Keratinocyte (primary cell): Measurements from ENCODE around the gene HPSE. TPM values are rescaled to one million over a fixed set of nuclear protein-coding genes. Genes with fewer than 3 reads are reported as not detected.

Source experiments
- DNase-seq: peaks from one replicate; pipeline ENCODE4 v3.0.0-alpha.2; 2011; ENCODE audit warnings: low read depth, missing footprints, low spot score
- FAIRE-seq: peaks from 2 replicates; lab custom pipeline; 2011; peaks lifted over from hg19 to GRCh38; lab: Jason Lieb, UNC
- H2AFZ ChIP-seq: 2 replicates; pipeline ENCODE4 v1.6.0; 2012; ENCODE audit warnings: low read length, control low read depth, inconsistent platforms; ENCODE audit not compliant: control insufficient read depth
- H3K27ac ChIP-seq: 2 replicates; pipeline ENCODE4 v1.5.1; 2011; ENCODE audit warnings: low read length; ENCODE audit not compliant: control insufficient read depth, insufficient read depth
- H3K27me3 ChIP-seq: 3 replicates; pipeline ENCODE4 v1.6.0; 2011; ENCODE audit warnings: low read length; ENCODE audit not compliant: control insufficient read depth, insufficient read depth; ENCODE audit errors: extremely low read depth
- H3K36me3 ChIP-seq, 2 experiments: 2 replicates in 1 of 2; 3 replicates in 1 of 2; pipeline ENCODE4 v1.5.1; 2011; ENCODE audit warnings: low read length in 2 of 2, mild to moderate bottlenecking in 1 of 2; ENCODE audit not compliant: control insufficient read depth in 2 of 2, insufficient read depth in 2 of 2; ENCODE audit errors: extremely low read depth in 1 of 2
- H3K4me1 ChIP-seq: 3 replicates; pipeline ENCODE4 v1.5.1; 2011; ENCODE audit warnings: low read length; ENCODE audit not compliant: control insufficient read depth, insufficient read depth; ENCODE audit errors: extremely low read depth
- H3K4me2 ChIP-seq: 3 replicates; pipeline ENCODE4 v1.6.0; 2011; ENCODE audit warnings: low read depth, low read length; ENCODE audit not compliant: control insufficient read depth, insufficient read depth; ENCODE audit errors: extremely low read depth
- H3K4me3 ChIP-seq, 3 experiments: fragments of 200-600 bp in 1 of 3; sonication (generic) in 1 of 3; 2 replicates in 2 of 3; 3 replicates in 1 of 3; pipeline ENCODE4 v1.5.1; 2011 to 2016; ENCODE audit warnings: low read length in 3 of 3, mild to moderate bottlenecking in 3 of 3, control low read depth in 2 of 3, inconsistent platforms in 1 of 3, low read depth in 1 of 3, mixed read lengths in 1 of 3, mixed run types in 1 of 3, moderate library complexity in 1 of 3; ENCODE audit not compliant: control insufficient read depth in 2 of 3, insufficient read depth in 2 of 3; ENCODE audit errors: extremely low read depth in 1 of 3
- H3K79me2 ChIP-seq: 2 replicates; pipeline ENCODE4 v1.6.0; 2012; ENCODE audit warnings: low read length; ENCODE audit not compliant: control insufficient read depth, insufficient read depth
- H3K9ac ChIP-seq: 3 replicates; pipeline ENCODE4 v1.6.0; 2011; ENCODE audit warnings: low read length; ENCODE audit not compliant: control insufficient read depth, insufficient read depth; ENCODE audit errors: extremely low read depth
- H3K9me1 ChIP-seq: 3 replicates; pipeline ENCODE4 v1.6.0; 2011; ENCODE audit warnings: low read length; ENCODE audit not compliant: control insufficient read depth, insufficient read depth; ENCODE audit errors: extremely low read depth
- H3K9me3 ChIP-seq: 2 replicates; pipeline ENCODE4 v1.5.1; 2012; ENCODE audit warnings: low read depth, low read length; ENCODE audit not compliant: control insufficient read depth
- H4K20me1 ChIP-seq: 3 replicates; pipeline ENCODE4 v1.6.0; 2011; ENCODE audit warnings: low read length; ENCODE audit not compliant: control insufficient read depth, insufficient read depth; ENCODE audit errors: extremely low read depth
- EZH2 ChIP-seq: IDR thresholded peaks from one replicate; pipeline ENCODE4 v1.6.1; 2012; ENCODE audit warnings: inconsistent platforms, mild to moderate bottlenecking, low read length, moderate library complexity
- dilution Hi-C: fragments of 300-500 bp; cut with MboI; formaldehyde crosslinking; loops from one replicate; pipeline ENCODE4 v1.7.0; 2020; ENCODE audit warnings: low sequenced_read_pairs; ENCODE audit not compliant: extremely low pct_ligation_motif_present
- polyA plus RNA-seq, 5 experiments: library from polyadenylated mRNA; depleted of rRNA in 3 of 5; stranded (reverse) in 3 of 5; stranded (forward) in 1 of 5; unstranded in 1 of 5; fragments of >200 nt; gene quantifications; 1 replicate in 1 of 5; 2 replicates in 3 of 5; 3 replicates in 1 of 5; pipeline versions ENCODE4 v1.2.1 to v1.2.3, GENCODE V29; 2011 to 2012; ENCODE audit warnings: missing spikeins in 2 of 5, low read depth in 1 of 5, low replicate concordance in 1 of 5
- TF ChIP-seq, protein P1 (sequence below), 3 experiments: IDR thresholded peaks in 1 of 3; conservative IDR thresholded peaks in 1 of 3; optimal IDR thresholded peaks in 1 of 3; 2 replicates in 2 of 3; 3 replicates in 1 of 3; pipeline versions ENCODE3 to v1.5.1; 2011; ENCODE audit warnings: low read length in 3 of 3, mild to moderate bottlenecking in 3 of 3, moderate library complexity in 2 of 3, control low read depth in 1 of 3, inconsistent platforms in 1 of 3; ENCODE audit not compliant: insufficient read depth in 2 of 3; ENCODE audit errors: extremely low read depth in 1 of 3

HPSE gene
- polyA plus RNA-seq, 1 donor (not counting 4 experiments of a cell fraction or from before 2014, with no cell fraction given), result 5.7 TPM

DNA sequence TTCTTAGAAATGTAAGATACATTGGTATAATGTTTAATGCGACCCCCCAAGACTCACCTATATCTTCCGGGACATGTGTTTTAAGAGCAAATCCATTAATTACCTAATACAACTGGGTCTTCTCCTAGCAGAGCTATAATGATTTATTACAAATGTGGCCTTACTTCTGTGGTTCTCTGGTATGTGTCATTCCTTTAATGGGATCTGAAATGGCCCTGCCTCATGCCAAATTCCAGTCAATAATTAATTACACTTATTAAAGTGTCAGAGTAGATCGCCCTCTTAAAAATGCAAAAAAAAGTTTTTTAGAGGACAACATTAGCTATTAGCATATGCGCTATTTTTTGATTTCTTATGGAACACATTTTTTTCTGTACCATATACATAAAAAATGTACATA, 17.0 kb downstream of the HPSE start:
- Histone ChIP-seq H2AFZ (no peak overlapping the region), H3K4me2 (no peak overlapping the region), H4K20me1 (no peaks in the 10 kb centered on the region), H3K79me2 (no peaks in the 10 kb centered on the region), H3K4me3 (no peak overlapping the region), H3K27me3 (no peaks in the 10 kb centered on the region), H3K36me3 (peaks cover 0 to 7% of the 10 kb centered on the region in 2 experiments), H3K4me1 (peaks cover 10% of the 10 kb centered on the region), H3K9ac (no peak overlapping the region), H3K9me1 (no peaks in the 10 kb centered on the region), H3K9me3 (no peaks in the 10 kb centered on the region), H3K27ac (peak overlapping the region; percentile 78)
- dilution Hi-C loops, result no loop called here
- TF ChIP-seq EZH2, result no peak
- TF ChIP-seq, protein P1, sequence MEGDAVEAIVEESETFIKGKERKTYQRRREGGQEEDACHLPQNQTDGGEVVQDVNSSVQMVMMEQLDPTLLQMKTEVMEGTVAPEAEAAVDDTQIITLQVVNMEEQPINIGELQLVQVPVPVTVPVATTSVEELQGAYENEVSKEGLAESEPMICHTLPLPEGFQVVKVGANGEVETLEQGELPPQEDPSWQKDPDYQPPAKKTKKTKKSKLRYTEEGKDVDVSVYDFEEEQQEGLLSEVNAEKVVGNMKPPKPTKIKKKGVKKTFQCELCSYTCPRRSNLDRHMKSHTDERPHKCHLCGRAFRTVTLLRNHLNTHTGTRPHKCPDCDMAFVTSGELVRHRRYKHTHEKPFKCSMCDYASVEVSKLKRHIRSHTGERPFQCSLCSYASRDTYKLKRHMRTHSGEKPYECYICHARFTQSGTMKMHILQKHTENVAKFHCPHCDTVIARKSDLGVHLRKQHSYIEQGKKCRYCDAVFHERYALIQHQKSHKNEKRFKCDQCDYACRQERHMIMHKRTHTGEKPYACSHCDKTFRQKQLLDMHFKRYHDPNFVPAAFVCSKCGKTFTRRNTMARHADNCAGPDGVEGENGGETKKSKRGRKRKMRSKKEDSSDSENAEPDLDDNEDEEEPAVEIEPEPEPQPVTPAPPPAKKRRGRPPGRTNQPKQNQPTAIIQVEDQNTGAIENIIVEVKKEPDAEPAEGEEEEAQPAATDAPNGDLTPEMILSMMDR (optimal IDR thresholded peaks at IDR 0.05 in 1 of 3, IDR thresholded peaks at IDR 0.05 in 1 of 3, conservative IDR thresholded peaks at IDR 0.05 in 1 of 3; ENCODE audit: extremely low read depth in 1 of 3, insufficient read depth in 2 of 3, low read length in 3 of 3), result no peak
- FAIRE-seq (no peak), DNase-seq (no peak)

DNA sequence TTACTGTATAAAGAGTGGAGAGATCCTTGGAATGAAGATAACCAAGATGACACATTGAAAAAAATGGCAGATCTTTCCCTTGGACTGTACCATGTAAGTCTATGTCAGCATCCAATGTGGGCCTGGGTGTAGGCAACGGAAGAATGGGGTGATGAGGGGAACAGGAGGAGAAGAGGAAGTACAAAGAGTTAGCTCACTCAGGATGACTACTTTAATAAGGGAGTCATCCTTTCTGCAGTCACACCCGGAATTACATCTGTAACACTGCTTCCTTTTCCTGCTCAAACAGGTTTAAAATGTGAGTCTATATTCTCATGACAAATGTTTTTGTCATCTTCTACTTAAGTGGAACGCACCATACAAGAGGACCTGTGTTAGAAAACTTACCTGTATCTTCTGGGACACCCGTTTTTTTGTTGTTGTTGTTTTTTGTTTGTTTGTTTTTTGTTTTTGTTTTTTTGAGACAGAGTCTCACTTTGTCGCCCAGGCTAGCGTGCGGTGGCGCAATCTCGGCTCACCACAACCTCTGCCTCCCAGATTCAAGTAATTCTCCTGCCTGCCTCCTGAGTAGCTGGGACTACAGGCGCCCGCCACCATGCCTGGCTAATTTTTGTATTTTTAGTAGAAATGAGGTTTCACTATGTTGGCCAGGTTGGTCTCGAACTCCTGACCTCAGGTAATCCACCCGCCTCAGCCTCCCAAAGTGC, 18.0 kb downstream of the HPSE start:
- peak overlapping the region; percentile 78 for H3K27ac ChIP-seq
- H2AFZ ChIP-seq, result no peak overlapping the region
- H3K4me2 ChIP-seq, result no peak overlapping the region
- TF ChIP-seq, protein P1 (optimal IDR thresholded peaks at IDR 0.05 in 1 of 3, IDR thresholded peaks at IDR 0.05 in 1 of 3, conservative IDR thresholded peaks at IDR 0.05 in 1 of 3; ENCODE audit: extremely low read depth in 1 of 3, insufficient read depth in 2 of 3, low read length in 3 of 3), result no peak
- no peak for TF ChIP-seq EZH2
- FAIRE-seq (peak; percentile 99), DNase-seq (peak; percentile 91)
- H3K4me3 ChIP-seq, result no peak overlapping the region
- no peaks in the 10 kb centered on the region for H3K79me2 ChIP-seq
- no peaks in the 10 kb centered on the region for H3K9me3 ChIP-seq
- peaks cover 10% of the 10 kb centered on the region for H3K4me1 ChIP-seq
- H3K9ac ChIP-seq, result no peak overlapping the region
- peaks cover 0 to 7% of the 10 kb centered on the region in 2 experiments for H3K36me3 ChIP-seq
- dilution Hi-C loops, result no loop called here
- H3K27me3 ChIP-seq, result no peaks in the 10 kb centered on the region
- H3K9me1 ChIP-seq, result no peaks in the 10 kb centered on the region
- H4K20me1 ChIP-seq, result no peaks in the 10 kb centered on the region
